ENCODE data around the gene CIAO3. TPM values are rescaled to one million over a fixed set of nuclear protein-coding genes. Genes with fewer than 3 reads are reported as not detected.
"Not testable (repeated sequence)": the region's sequence is repeated elsewhere in the genome, so short reads cannot be mapped to it uniquely, and the experiment has no call there.

Gene CIAO3
- total RNA-seq, 1 donor from 2014 or later: 19.3 TPM

- TF ChIP-seq, protein P1, sequence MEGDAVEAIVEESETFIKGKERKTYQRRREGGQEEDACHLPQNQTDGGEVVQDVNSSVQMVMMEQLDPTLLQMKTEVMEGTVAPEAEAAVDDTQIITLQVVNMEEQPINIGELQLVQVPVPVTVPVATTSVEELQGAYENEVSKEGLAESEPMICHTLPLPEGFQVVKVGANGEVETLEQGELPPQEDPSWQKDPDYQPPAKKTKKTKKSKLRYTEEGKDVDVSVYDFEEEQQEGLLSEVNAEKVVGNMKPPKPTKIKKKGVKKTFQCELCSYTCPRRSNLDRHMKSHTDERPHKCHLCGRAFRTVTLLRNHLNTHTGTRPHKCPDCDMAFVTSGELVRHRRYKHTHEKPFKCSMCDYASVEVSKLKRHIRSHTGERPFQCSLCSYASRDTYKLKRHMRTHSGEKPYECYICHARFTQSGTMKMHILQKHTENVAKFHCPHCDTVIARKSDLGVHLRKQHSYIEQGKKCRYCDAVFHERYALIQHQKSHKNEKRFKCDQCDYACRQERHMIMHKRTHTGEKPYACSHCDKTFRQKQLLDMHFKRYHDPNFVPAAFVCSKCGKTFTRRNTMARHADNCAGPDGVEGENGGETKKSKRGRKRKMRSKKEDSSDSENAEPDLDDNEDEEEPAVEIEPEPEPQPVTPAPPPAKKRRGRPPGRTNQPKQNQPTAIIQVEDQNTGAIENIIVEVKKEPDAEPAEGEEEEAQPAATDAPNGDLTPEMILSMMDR (conservative IDR thresholded peaks at IDR 0.05; ENCODE audit: low read depth, low read length): no peak
- no peak overlapping the region for H3K4me3 ChIP-seq (ENCODE audit: low read depth, low read length)
- DNase-seq (ENCODE audit: low read depth): no peak
These were observed 39.5 kb upstream of the CIAO3 start for GRCh38 chr16:780296-780695.

- no peak overlapping the region for H3K4me3 ChIP-seq (ENCODE audit: low read depth, low read length)
- TF ChIP-seq, protein P1 (conservative IDR thresholded peaks at IDR 0.05; ENCODE audit: low read depth, low read length): no peak
- no peak for DNase-seq (ENCODE audit: low read depth)
These were observed 38.8 kb upstream of the CIAO3 start for GRCh38 chr16:779561-779960.

- H3K4me3 ChIP-seq (ENCODE audit: low read depth, low read length): no peak overlapping the region
- DNase-seq (ENCODE audit: low read depth): no peak
- TF ChIP-seq, protein P1 (conservative IDR thresholded peaks at IDR 0.05; ENCODE audit: low read depth, low read length): no peak
These were observed 38.2 kb upstream of the CIAO3 start for GRCh38 chr16:778909-779527.

GRCh38 chr16:778447-778846 is 37.6 kb upstream of the CIAO3 start:
- TF ChIP-seq, protein P1 (conservative IDR thresholded peaks at IDR 0.05; ENCODE audit: low read depth, low read length): no peak
- no peak for DNase-seq (ENCODE audit: low read depth)
- H3K4me3 ChIP-seq (ENCODE audit: low read depth, low read length): no peak overlapping the region

DNA sequence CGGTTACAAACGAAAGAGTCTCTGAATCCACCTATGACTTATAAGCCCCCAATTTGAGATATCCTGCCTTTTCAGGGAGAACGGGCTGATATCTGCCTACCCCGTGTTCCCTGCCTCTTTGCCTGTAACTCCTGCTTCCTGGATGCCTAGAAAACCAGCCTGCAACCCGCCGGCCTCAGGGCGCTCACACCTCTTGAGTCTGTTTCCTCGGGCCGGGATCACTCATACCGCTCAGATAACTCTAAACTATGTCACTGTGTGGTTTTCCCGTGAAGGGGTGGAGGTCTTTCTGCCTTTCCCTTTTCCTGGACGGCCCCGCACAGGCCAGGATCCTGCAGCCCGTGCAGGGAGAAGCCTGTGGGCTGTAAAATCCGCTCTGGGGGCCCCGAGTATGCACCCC is 37.0 kb upstream of the CIAO3 start:
- H3K4me3 ChIP-seq (ENCODE audit: low read depth, low read length): no peak overlapping the region
- TF ChIP-seq, protein P1 (conservative IDR thresholded peaks at IDR 0.05; ENCODE audit: low read depth, low read length): no peak
- DNase-seq (ENCODE audit: low read depth): no peak

GRCh38 chr16:776824-777223 is 36.0 kb upstream of the CIAO3 start:
- TF ChIP-seq, protein P1 (conservative IDR thresholded peaks at IDR 0.05; ENCODE audit: low read depth, low read length): no peak
- DNase-seq (ENCODE audit: low read depth): no peak

GRCh38 chr16:776298-776697 is 35.5 kb upstream of the CIAO3 start:
- not testable (repeated sequence) for H3K4me3 ChIP-seq (ENCODE audit: low read depth, low read length); DNase-seq (ENCODE audit: low read depth)

More at GRCh38 chr16:776824-777223, 36.0 kb upstream of the CIAO3 start:
- no peak overlapping the region for H3K4me3 ChIP-seq (ENCODE audit: low read depth, low read length)
